ENCODE data around the gene AVPR2. TPM values are rescaled to one million over a fixed set of nuclear protein-coding genes. Genes with fewer than 3 reads are reported as not detected.

AVPR2 gene
- total RNA-seq, 1 donor from 2014 or later = 3.3 TPM

GRCh38 chrX:153883163-153883843 lies 21.2 kb upstream of the AVPR2 start:
- intact Hi-C loops (cut with micrococcal nuclease) = no loop called here
- ATAC-seq = no peak
- no peak for DNase-seq

GRCh38 chrX:153884136-153884535 lies 20.3 kb upstream of the AVPR2 start:
- intact Hi-C loops (cut with micrococcal nuclease) = no loop called here
- DNase-seq (no peak), ATAC-seq (no peak)

GRCh38 chrX:153884590-153884989 lies 19.9 kb upstream of the AVPR2 start:
- DNase-seq = no peak
- ATAC-seq = no peak
- intact Hi-C loops (cut with micrococcal nuclease) = no loop called here

- DNase-seq (no peak), ATAC-seq (no peak)
- intact Hi-C loops (cut with micrococcal nuclease) = no loop called here
Measured at GRCh38 chrX:153885208-153885787, 19.2 kb upstream of the AVPR2 start.

- DNase-seq = no peak
- intact Hi-C loops (cut with micrococcal nuclease) = no loop called here
- peak; percentile 24 for ATAC-seq
Measured at GRCh38 chrX:153885968-153886903, 18.2 kb upstream of the AVPR2 start, which contains the start of gene L1CAM. Gene L1CAM (minus strand): TSS chrX:153886173. CDS start chrX:153875836, 10,337 bp downstream.

- ATAC-seq (no peak), DNase-seq (no peak)
- intact Hi-C loops (cut with micrococcal nuclease) = no loop called here
Measured at GRCh38 chrX:153886915-153887314, 17.6 kb upstream of the AVPR2 start.

- intact Hi-C loops (cut with micrococcal nuclease) = no loop called here
- ATAC-seq = no peak
- no peak for DNase-seq
Measured at GRCh38 chrX:153887385-153887784, 17.1 kb upstream of the AVPR2 start.

- no peak for DNase-seq
- no peak for ATAC-seq
- intact Hi-C loops (cut with micrococcal nuclease) = no loop called here
Measured at GRCh38 chrX:153888344-153888743, 16.1 kb upstream of the AVPR2 start.

- intact Hi-C loops (cut with micrococcal nuclease) = no loop called here
- ATAC-seq (no peak), DNase-seq (no peak)
Measured at GRCh38 chrX:153889123-153889522, 15.3 kb upstream of the AVPR2 start.

GRCh38 chrX:153897899-153898298 lies 6.6 kb upstream of the AVPR2 start:
- ATAC-seq (no peak), DNase-seq (no peak)
- intact Hi-C loops (cut with micrococcal nuclease) = no loop called here

GRCh38 chrX:153900831-153901752 lies 3.4 kb upstream of the AVPR2 start:
- peak; percentile 75 for ATAC-seq
- DNase-seq = peak; percentile 63
- intact Hi-C loops (cut with micrococcal nuclease) = no loop called here

- ATAC-seq (no peak), DNase-seq (no peak)
- intact Hi-C loops (cut with micrococcal nuclease) = no loop called here
Measured at GRCh38 chrX:153901753-153902140, 2.7 kb upstream of the AVPR2 start.

GRCh38 chrX:153902385-153902784 lies 2.1 kb upstream of the AVPR2 start:
- intact Hi-C loops (cut with micrococcal nuclease) = no loop called here
- DNase-seq = no peak
- no peak for ATAC-seq

GRCh38 chrX:153903238-153903980 lies 1.1 kb upstream of the AVPR2 start:
- DNase-seq (peak; percentile 55), ATAC-seq (peak; percentile 55)
- intact Hi-C loops (cut with micrococcal nuclease) = no loop called here

GRCh38 chrX:153905481-153906095 lies 1.1 kb downstream of the AVPR2 start:
- no peak for DNase-seq
- intact Hi-C loops (cut with micrococcal nuclease) = no loop called here
- ATAC-seq = no peak

GRCh38 chrX:153906126-153906917 lies 1.8 kb downstream of the AVPR2 start:
- no peak for ATAC-seq
- no peak for DNase-seq
- intact Hi-C loops (cut with micrococcal nuclease) = no loop called here

GRCh38 chrX:153907456-153907855 lies 3.0 kb downstream of the AVPR2 start:
- no peak for ATAC-seq
- no peak for DNase-seq
- intact Hi-C loops (cut with micrococcal nuclease) = no loop called here
